Left lung (tissue), 10 donors: Measurements from ENCODE around the gene MLLT3. TPM values are rescaled to one million over a fixed set of nuclear protein-coding genes. Genes with fewer than 3 reads are reported as not detected.

ENCODE experiments used
- ATAC-seq: fragments of 200-7000 bp; cut with Tn5 transposase; one replicate; pipeline ENCODE4 v1.9.1; 2020; ENCODE audit warnings: moderate library complexity
- DNase-seq, 4 donors: peaks; one replicate each; pipeline ENCODE4 v3.0.0-alpha.2; 2013 to 2020
- H3K27ac ChIP-seq, 2 donors: fragments of 200-600 bp; sonication (generic) in 1 of 2; one replicate each; pipeline versions ENCODE4 v1.5.0 to v1.8.0; 2020 to 2021
- H3K27me3 ChIP-seq, 2 donors: fragments of 200-600 bp; sonication (generic) in 1 of 2; one replicate each; pipeline versions ENCODE4 v1.5.0 to v1.8.0; 2020 to 2021
- H3K36me3 ChIP-seq, 2 donors: fragments of 200-600 bp; sonication (generic) in 1 of 2; one replicate each; pipeline versions ENCODE4 v1.5.0 to v1.8.0; 2020 to 2021
- H3K4me1 ChIP-seq, 2 donors: fragments of 200-600 bp; one replicate each; pipeline ENCODE4 v1.8.0; 2021
- H3K4me3 ChIP-seq, 2 donors: fragments of 200-600 bp; sonication (generic) in 1 of 2; one replicate each; pipeline versions ENCODE4 v1.5.0 to v1.8.0; 2020 to 2021; ENCODE audit warnings: mild to moderate bottlenecking in 1 of 2
- H3K9me3 ChIP-seq, 2 donors: fragments of 200-600 bp; sonication (generic) in 1 of 2; one replicate each; pipeline versions ENCODE4 v1.5.0 to v1.8.0; 2020 to 2021
- intact Hi-C, 2 donors: fragments of 100-400 bp; cut with DNase I; formaldehyde crosslinking; loops; one replicate each; pipeline versions ENCODE4 v1.11.2 to v1.14.2; 2022
- polyA plus RNA-seq, 6 donors: library from polyadenylated mRNA; unstranded; fragments of 120-200 nt; gene quantifications; one replicate each; pipeline ENCODE4 v1.2.1, GENCODE V29; 2013; ENCODE audit not compliant: insufficient read length in 6 of 6
- total RNA-seq, 2 donors: library from RNA; stranded (reverse); fragmentation: NEBNext Ultra II Directional; extraction: Animal tissue kit (Norgen Biotek cat#: 25700); gene quantifications; one replicate each; pipeline ENCODE4 v1.2.1, GENCODE V29; 2021
- TF ChIP-seq, protein P1 (sequence below), 2 donors: fragments of 200-600 bp; sonication (generic) in 1 of 2; IDR thresholded peaks; one replicate each; pipeline versions ENCODE4 v1.5.0 to v1.8.0; 2021; ENCODE audit warnings: antibody characterized with exemption in 2 of 2
- donor health status: DM: no; HTN: yes; CAD: no.
- donor health status: DM: no; HTN: no; CAD: no.

Gene MLLT3
- total and polyA plus RNA-seq, 8 donors = 17.0 to 38.2 (median 32.5) TPM

- peak; percentile 82 for ATAC-seq
- TF ChIP-seq, protein P1, sequence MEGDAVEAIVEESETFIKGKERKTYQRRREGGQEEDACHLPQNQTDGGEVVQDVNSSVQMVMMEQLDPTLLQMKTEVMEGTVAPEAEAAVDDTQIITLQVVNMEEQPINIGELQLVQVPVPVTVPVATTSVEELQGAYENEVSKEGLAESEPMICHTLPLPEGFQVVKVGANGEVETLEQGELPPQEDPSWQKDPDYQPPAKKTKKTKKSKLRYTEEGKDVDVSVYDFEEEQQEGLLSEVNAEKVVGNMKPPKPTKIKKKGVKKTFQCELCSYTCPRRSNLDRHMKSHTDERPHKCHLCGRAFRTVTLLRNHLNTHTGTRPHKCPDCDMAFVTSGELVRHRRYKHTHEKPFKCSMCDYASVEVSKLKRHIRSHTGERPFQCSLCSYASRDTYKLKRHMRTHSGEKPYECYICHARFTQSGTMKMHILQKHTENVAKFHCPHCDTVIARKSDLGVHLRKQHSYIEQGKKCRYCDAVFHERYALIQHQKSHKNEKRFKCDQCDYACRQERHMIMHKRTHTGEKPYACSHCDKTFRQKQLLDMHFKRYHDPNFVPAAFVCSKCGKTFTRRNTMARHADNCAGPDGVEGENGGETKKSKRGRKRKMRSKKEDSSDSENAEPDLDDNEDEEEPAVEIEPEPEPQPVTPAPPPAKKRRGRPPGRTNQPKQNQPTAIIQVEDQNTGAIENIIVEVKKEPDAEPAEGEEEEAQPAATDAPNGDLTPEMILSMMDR (IDR thresholded peaks at IDR 0.05) = no peak
These were observed 41.6 kb downstream of the MLLT3 start for GRCh38 chr9:20580673-20581072.

GRCh38 chr9:20579524-20580314 lies 42.6 kb downstream of the MLLT3 start:
- Histone ChIP-seq H3K4me1 (peaks cover 0 to 7% of the 10 kb centered on the region in 2 donors), H3K36me3 (no peaks in the 10 kb centered on the region), H3K27me3 (no peaks in the 10 kb centered on the region), H3K4me3 (no peak overlapping the region), H3K27ac (no peak overlapping the region), H3K9me3 (peaks cover 0 to 15% of the 10 kb centered on the region in 2 donors)
- ATAC-seq (peak; percentile 92), DNase-seq (no peak)
- intact Hi-C loops = no loop called here
- TF ChIP-seq, protein P1 (IDR thresholded peaks at IDR 0.05) = no peak

More at GRCh38 chr9:20580673-20581072, 41.6 kb downstream of the MLLT3 start:
- no peaks in the 10 kb centered on the region for H3K36me3 ChIP-seq
- no peak overlapping the region for H3K4me3 ChIP-seq
- peaks cover 0 to 7% of the 10 kb centered on the region in 2 donors for H3K4me1 ChIP-seq
- intact Hi-C loops = no loop called here
- no peak overlapping the region for H3K27ac ChIP-seq
- H3K9me3 ChIP-seq = peaks cover 0 to 8% of the 10 kb centered on the region in 2 donors
- peak in 1 of 4 donors; percentile 46 for DNase-seq
- H3K27me3 ChIP-seq = no peaks in the 10 kb centered on the region

DNA sequence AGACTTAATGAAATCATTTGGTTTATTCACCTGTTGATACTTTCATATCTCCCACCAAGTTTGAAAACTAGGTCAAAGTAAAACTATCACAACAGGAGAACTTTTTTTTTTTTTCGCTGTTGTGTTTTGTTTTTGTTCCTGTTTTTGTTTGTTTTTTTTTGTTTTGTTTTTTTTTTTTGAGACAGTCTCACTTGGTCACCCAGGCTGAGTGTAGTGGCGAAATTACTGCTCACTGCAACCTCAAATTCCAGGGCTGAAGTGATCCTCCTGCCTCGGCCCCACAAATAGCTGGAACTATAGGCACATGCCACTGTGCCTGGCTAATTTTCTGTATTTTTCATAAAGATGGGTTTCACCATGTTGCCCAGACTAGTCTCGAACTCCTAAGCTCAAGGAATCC lies 49.3 kb downstream of the MLLT3 start:
- ATAC-seq = no peak
- TF ChIP-seq, protein P1 (IDR thresholded peaks at IDR 0.05) = no peak
- no peak overlapping the region for H3K4me3 ChIP-seq

DNA sequence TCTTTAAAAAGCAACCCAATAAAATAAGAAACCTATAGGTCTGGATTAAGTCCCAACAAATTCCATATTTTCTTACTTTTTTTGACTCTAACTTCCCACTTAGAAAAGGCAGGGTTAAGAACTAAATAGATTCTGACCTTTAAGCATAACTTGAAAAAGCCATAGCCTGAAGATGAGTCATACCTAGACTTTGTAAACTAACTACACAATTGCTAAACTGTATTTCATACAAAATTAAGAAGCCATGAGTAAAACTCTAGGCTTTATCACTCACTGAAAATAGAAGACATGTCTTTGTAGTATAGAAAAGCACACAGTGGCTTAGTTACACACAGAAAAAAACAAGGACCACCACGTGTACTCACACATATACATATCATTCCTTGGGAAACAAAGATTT lies 51.5 kb downstream of the MLLT3 start:
- H3K36me3 ChIP-seq = no peaks in the 10 kb centered on the region
- DNase-seq (no peak), ATAC-seq (peak; percentile 67)
- TF ChIP-seq, protein P1 (IDR thresholded peaks at IDR 0.05) = no peak
- intact Hi-C loops = no loop called here
- H3K4me1 ChIP-seq = peaks cover 0 to 10% of the 10 kb centered on the region in 2 donors
- no peaks in the 10 kb centered on the region for H3K27me3 ChIP-seq
- no peak overlapping the region for H3K4me3 ChIP-seq
- peaks cover 0 to 8% of the 10 kb centered on the region in 2 donors for H3K9me3 ChIP-seq
- H3K27ac ChIP-seq = peak overlapping the region in 1 of 2 donors; percentile 44

More for the DNA sequence above, 49.3 kb downstream of the MLLT3 start:
- Histone ChIP-seq H3K9me3 (peaks cover 0 to 15% of the 10 kb centered on the region in 2 donors), H3K27ac (no peak overlapping the region), H3K4me1 (peaks cover 0 to 10% of the 10 kb centered on the region in 2 donors), H3K36me3 (no peaks in the 10 kb centered on the region), H3K27me3 (no peaks in the 10 kb centered on the region)
- no peak for DNase-seq
- intact Hi-C loops = no loop called here

- Histone ChIP-seq H3K36me3 (no peaks in the 10 kb centered on the region), H3K9me3 (peaks cover 0 to 1% of the 10 kb centered on the region in 2 donors), H3K4me1 (peaks cover 0 to 10% of the 10 kb centered on the region in 2 donors), H3K27me3 (no peaks in the 10 kb centered on the region), H3K4me3 (no peak overlapping the region), H3K27ac (peak overlapping the region in 1 of 2 donors; percentile 44)
- TF ChIP-seq, protein P1 (IDR thresholded peaks at IDR 0.05) = no peak
- DNase-seq (no peak), ATAC-seq (peak; percentile 32)
- intact Hi-C loops = no loop called here
These were observed 52.2 kb downstream of the MLLT3 start for GRCh38 chr9:20570087-20570486.
